GM12878 (cell line): ENCODE results near the gene METTL15.

ENCODE experiments used
- CHD1 ChIP-seq: IDR thresholded peaks from 2 replicates; pipeline ENCODE4 v1.6.1; 2012; ENCODE audit warnings: low read depth, low read length, improper control_type of control experiment
- CTCF ChIP-seq, 3 experiments: IDR thresholded peaks in 2 of 3; conservative IDR thresholded peaks in 1 of 3; 2 replicates each; pipeline ENCODE4 v1.5.1; 2011; ENCODE audit warnings: low read depth in 3 of 3, low read length in 3 of 3, mild to moderate bottlenecking in 3 of 3, control low read depth in 2 of 3, moderate library complexity in 2 of 3, inconsistent platforms in 1 of 3, mixed read lengths in 1 of 3; ENCODE audit not compliant: control insufficient read depth in 2 of 3, insufficient read depth in 1 of 3; ENCODE audit errors: extremely low read depth in 1 of 3
- EP300 ChIP-seq, 2 experiments: fragments of 150-350 bp in 1 of 2; IDR thresholded peaks; 2 replicates each; pipeline ENCODE4 v1.6.1; 2011 to 2012; ENCODE audit warnings: low read depth in 2 of 2, low read length in 2 of 2, borderline replicate concordance in 1 of 2, improper control_type of control experiment in 1 of 2, inconsistent platforms in 1 of 2; ENCODE audit not compliant: control insufficient read depth in 1 of 2
- ETV6 ChIP-seq, 2 experiments: fragments of 450-650 bp in 1 of 2; IDR thresholded peaks in 1 of 2; conservative IDR thresholded peaks in 1 of 2; 2 replicates each; pipeline ENCODE4 v1.6.1; 2014; ENCODE audit warnings: antibody characterized with exemption in 1 of 2, borderline replicate concordance in 1 of 2, low read depth in 1 of 2, mild to moderate bottlenecking in 1 of 2, moderate library complexity in 1 of 2
- EZH2 ChIP-seq: IDR thresholded peaks from 2 replicates; pipeline ENCODE4 v1.6.1; 2012; ENCODE audit warnings: low read depth, mild to moderate bottlenecking, control low read depth, inconsistent platforms, low read length, borderline replicate concordance; ENCODE audit not compliant: control insufficient read depth
- MXI1 ChIP-seq: fragments of 150-350 bp; IDR thresholded peaks from 2 replicates; pipeline ENCODE4 v1.6.1; 2011; ENCODE audit warnings: low read depth, mild to moderate bottlenecking, inconsistent platforms, low read length, improper control_type of control experiment
- NBN ChIP-seq: fragments of 450-650 bp; IDR thresholded peaks from 2 replicates; pipeline ENCODE4 v1.6.1; 2016
- POLR2A ChIP-seq: IDR thresholded peaks from 2 replicates; pipeline ENCODE4 v1.6.1; 2011; ENCODE audit warnings: low read depth, mild to moderate bottlenecking, low read length
- POLR2AphosphoS5 ChIP-seq: IDR thresholded peaks from 2 replicates; pipeline ENCODE4 v1.6.1; 2011; ENCODE audit warnings: mild to moderate bottlenecking, low read length, inconsistent platforms
- RELA ChIP-seq: fragments of 450-650 bp; IDR thresholded peaks from 2 replicates; pipeline ENCODE4 v1.8.0; 2014; ENCODE audit warnings: borderline replicate concordance; ENCODE audit not compliant: partially characterized antibody
- YY1 ChIP-seq: IDR thresholded peaks from 2 replicates; pipeline ENCODE4 v1.6.1; 2011; ENCODE audit warnings: low read depth, mild to moderate bottlenecking, low read length
- ZNF274 ChIP-seq: IDR thresholded peaks from one replicate; pipeline ENCODE4 v1.8.0; 2011; ENCODE audit not compliant: insufficient read length, insufficient read depth
- ZNF384 ChIP-seq: IDR thresholded peaks from 2 replicates; pipeline ENCODE4 v1.6.1; 2012; ENCODE audit warnings: low read depth, mild to moderate bottlenecking, low read length, improper control_type of control experiment, borderline replicate concordance

GRCh38 chr11:28092786-28093185, 15.4 kb upstream of the METTL15 start:
- TF ChIP-seq ZNF274, result no peak
- no peak for TF ChIP-seq YY1
- TF ChIP-seq CTCF (IDR thresholded peaks at IDR 0.05 in 2 of 3, conservative IDR thresholded peaks at IDR 0.05 in 1 of 3; ENCODE audit: control insufficient read depth in 2 of 3, extremely low read depth in 1 of 3, insufficient read depth in 1 of 3, low read depth in 3 of 3, low read length in 3 of 3), result no peak
- no peak for TF ChIP-seq EZH2
- no peak for TF ChIP-seq ZNF384
- no peak for TF ChIP-seq EP300 (IDR thresholded peaks at IDR 0.05; ENCODE audit: borderline replicate concordance in 1 of 2, control insufficient read depth in 1 of 2, low read depth in 2 of 2, low read length in 2 of 2)
- no peak for TF ChIP-seq MXI1
- no peak for TF ChIP-seq POLR2AphosphoS5
- TF ChIP-seq POLR2A, result no peak
- no peak for TF ChIP-seq NBN
- TF ChIP-seq RELA, result no peak
- TF ChIP-seq ETV6 (conservative IDR thresholded peaks at IDR 0.05 in 1 of 2, IDR thresholded peaks at IDR 0.05 in 1 of 2; ENCODE audit: borderline replicate concordance in 1 of 2, low read depth in 1 of 2), result no peak
- no peak for TF ChIP-seq CHD1
